GM21717 (cell line): ENCODE results near the gene NME7.
"Not testable (repeated sequence)": the region's sequence is repeated elsewhere in the genome, so short reads cannot be mapped to it uniquely, and the experiment has no call there.

Source experiments
- ATAC-seq: cut with Tn5 transposase; IDR thresholded peaks from one replicate; pipeline ENCODE4 v1.9.1; 2021; ENCODE audit warnings: mild to moderate bottlenecking, moderate library complexity; ENCODE audit not compliant: unreplicated experiment

Gene NME7, protein sequence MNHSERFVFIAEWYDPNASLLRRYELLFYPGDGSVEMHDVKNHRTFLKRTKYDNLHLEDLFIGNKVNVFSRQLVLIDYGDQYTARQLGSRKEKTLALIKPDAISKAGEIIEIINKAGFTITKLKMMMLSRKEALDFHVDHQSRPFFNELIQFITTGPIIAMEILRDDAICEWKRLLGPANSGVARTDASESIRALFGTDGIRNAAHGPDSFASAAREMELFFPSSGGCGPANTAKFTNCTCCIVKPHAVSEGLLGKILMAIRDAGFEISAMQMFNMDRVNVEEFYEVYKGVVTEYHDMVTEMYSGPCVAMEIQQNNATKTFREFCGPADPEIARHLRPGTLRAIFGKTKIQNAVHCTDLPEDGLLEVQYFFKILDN

GRCh38 chr1:169367686-169368405 is at the start of gene NME7, which contains the start of gene BLZF1:
Gene NME7 (minus strand): TSS chr1:169367797. CDS start chr1:169367710, 87 bp downstream.
Gene BLZF1 (plus strand): TSS chr1:169368195. CDS start chr1:169369523, 1,328 bp downstream.
- ATAC-seq = peak; percentile 97

DNA sequence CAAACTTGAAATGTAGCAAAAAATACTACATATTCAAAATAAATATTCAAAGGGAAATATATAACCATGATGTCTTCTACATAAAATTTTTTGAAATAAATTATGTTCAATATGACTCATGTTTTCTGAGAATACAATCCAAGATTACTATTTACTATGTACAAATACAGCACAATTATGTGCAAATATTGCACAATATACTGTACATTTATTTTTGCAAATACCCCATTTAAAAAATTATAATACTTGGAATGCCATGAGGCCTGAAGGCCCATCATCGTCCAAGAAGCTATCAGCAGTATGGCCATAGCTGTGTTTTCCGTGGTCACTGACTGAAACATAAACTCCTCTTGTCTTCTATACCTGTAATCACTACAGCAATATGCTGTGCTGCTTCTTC is 47.4 kb upstream of the NME7 start:
- no peak for ATAC-seq

GRCh38 chr1:169408340-169408739 is 40.7 kb upstream of the NME7 start:
- not testable (repeated sequence) for ATAC-seq

- ATAC-seq = not testable (repeated sequence)
Observed at GRCh38 chr1:169402578-169402977, 35.0 kb upstream of the NME7 start.

DNA sequence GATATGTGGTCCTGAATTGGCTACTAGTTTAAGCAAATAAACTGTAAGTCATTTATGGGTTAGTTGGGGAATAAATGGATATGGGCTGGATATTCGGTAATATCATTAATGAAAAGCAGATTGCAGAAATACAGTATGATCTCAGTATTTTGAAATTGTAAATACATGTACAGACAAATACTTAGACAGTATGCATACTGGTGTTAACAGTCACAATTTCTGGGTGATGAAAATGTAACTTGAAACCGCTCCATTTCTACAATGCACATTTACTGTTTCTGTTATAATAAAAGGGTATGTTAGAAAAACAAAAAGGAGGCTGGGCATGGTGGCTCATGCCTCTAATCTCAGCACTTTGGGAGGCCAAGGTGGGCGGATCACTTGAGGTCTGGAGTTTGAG is 28.4 kb upstream of the NME7 start:
- no peak for ATAC-seq

GRCh38 chr1:169392406-169392805 is 24.8 kb upstream of the NME7 start:
- ATAC-seq = no peak

DNA sequence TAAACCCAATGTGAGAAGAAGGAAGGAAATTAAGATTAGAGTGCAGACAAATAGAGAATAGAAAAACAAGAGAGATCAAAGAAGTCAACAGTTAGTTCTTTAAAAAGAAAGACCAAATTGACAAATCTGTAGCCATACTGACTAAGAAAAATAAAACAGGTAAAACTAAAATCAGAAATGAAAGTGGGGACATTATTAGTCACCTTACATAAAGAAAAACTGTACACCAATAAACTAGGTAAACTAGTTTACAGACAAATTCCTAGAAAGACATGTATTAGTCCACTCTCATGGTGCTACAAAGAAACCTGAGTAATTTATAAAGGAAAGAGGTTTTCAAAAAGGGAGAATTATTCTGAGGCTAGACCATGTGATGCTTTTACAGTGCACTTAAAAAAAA is 22.7 kb upstream of the NME7 start:
- ATAC-seq = peak; percentile 85

DNA sequence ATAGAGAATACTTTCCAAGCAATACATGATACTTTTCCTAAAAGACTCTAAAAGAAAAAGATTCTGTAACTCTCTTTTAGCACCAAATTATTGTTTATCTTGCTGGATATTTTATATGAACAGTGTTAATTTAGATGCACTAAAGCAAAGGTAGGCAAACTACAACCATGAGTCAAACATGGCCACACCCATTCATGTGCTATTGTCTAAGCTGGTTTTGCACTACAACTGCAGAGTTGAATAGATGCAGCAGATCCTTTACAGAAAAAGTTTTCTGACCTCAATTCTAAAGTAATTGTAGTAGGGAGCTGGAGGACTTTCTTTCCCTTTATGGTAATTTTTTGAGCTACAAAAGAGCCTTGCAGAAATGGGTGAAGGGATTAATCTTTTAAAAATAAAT is 19.8 kb upstream of the NME7 start:
- ATAC-seq = no peak

- no peak for ATAC-seq
Observed at GRCh38 chr1:169383449-169383848, 15.9 kb upstream of the NME7 start.

DNA sequence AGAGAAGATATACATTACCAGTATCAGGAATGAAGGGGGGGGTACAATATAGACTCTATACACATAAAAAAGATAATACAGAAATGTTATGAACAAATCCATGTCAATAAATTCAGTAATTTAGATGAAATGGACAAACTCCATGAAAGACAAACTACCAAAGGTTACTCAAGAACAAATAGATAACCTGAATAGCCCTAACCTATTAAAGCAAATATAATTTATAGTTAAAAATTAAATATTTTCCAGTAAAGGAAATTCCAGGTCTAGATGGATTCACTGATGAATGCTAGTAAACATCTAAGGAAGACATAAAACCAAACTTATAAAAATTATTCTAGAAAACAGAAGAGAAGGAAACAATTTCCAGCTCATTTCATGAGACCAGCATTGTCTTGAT is 13.6 kb upstream of the NME7 start:
- no peak for ATAC-seq

GRCh38 chr1:169371404-169371803 is 3.8 kb upstream of the NME7 start:
- no peak for ATAC-seq

DNA sequence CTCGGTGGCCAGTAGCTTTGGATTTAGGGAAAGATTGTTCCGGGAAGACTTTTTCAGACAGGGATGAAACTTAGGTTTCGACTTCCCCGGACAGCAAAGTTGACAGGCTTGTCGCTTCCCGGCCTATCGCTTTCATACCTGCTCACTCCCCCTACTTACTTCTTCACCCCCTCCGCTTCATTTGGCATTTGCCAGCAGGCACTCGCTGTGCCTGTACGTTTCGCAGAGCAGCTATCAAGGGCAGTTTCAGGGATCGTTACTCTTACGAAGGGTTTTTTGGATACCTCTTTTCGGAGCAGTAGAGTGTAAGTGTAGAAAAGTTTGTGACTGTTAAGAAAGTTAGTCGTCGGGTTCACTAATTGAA is 791 bp upstream of the NME7 start:
- ATAC-seq = peak; percentile 23

- no peak for ATAC-seq
Observed at GRCh38 chr1:169367096-169367685, 406 bp downstream of the NME7 start.

DNA sequence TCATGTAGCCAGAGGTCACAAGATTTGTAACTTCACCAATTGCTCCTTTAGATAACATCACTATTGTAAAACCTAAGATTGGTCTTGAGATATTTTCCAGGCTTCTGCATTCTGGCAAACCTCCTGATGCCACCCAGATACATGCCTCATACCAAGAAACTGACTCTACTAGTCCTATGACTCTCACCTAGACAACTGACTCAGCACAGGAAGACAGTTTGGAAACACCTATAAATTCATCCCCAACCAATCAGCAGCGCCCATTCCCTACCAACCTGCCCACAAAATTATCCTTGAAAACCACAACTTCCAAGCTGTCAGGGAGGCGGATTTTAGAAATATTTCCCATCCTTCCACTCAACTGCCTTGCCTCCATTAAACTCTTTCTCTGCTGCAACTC is 2.6 kb downstream of the NME7 start:
- ATAC-seq = no peak

- ATAC-seq = no peak
Observed at GRCh38 chr1:169363046-169363730, 4.4 kb downstream of the NME7 start.

GRCh38 chr1:169361281-169361680 is 6.3 kb downstream of the NME7 start:
- ATAC-seq = no peak

DNA sequence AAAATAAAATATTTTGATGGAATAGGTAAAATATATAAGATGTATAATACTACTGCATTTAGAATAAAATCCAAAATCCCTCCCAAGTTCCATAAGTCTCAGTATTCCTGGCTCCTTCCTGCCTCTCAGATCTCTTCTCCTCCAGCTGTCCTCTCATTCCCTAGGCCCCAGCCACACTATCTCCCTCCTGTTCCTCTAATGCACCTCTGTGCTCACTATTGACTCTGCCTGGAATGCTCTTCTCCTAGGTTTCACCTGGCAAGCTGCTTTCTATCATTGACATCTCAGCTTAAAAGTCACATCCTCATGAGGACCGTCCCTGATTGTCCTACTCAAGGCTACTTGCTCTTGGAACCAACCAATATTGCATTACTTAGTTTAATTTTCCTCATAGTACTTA is 7.2 kb downstream of the NME7 start:
- ATAC-seq = no peak

- no peak for ATAC-seq
Observed at GRCh38 chr1:169348383-169349036, 19.1 kb downstream of the NME7 start.

DNA sequence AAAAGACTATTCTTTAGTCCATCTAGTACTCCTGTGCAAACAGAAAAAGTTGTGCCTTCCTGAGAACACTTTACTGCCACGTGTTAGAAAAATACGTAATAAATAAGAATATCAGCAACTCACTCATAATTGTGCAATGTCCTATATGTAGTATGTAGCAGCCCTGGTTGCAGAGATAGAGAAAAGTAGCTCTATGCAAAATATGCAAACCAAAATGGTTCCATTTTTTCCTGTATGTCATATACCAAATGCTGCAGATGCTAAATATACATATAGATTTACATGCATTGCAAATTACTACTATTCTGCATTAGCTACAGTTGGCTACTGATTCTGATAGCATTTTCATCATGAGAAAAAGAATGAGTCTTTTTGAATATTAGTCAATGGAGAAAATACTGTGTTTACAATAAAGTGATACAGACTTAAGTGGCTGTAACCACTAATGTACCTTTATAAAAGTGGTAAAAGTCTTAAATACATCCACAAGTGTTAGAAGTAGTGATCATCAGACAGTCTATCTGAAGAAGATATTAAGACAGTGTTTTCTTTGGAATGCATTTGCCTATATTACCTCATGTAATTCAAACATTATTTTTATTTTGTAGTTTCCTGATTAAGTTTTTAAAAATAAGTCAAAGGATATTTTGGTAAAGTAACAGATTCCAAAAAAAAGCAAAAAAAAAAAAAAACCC is 19.8 kb downstream of the NME7 start:
- ATAC-seq = no peak

GRCh38 chr1:169346036-169346589 is 21.5 kb downstream of the NME7 start:
- ATAC-seq = no peak
